ENCODE measurements around the gene PPFIA1. TPM values are rescaled to one million over a fixed set of nuclear protein-coding genes. Genes with fewer than 3 reads are reported as not detected.

Gene PPFIA1
- total and polyA plus RNA-seq, 3 donors from 2014 or later: 110 to 144 (median 125) TPM

- no peaks in the 10 kb centered on the region for H3K4me1 ChIP-seq
- intact Hi-C loops (cut with DNase I; ENCODE audit: low total_unique reads): no loop called here
- no peaks in the 10 kb centered on the region for H3K27me3 ChIP-seq
- 80 to 97% methylated on average over 11 of the region's 11 CpGs for WGBS, 2 donors
- TF ChIP-seq CTCF (IDR thresholded peaks at IDR 0.05) (no peak), POLR2A (IDR thresholded peaks at IDR 0.05) (no peak)
- H3K4me3 ChIP-seq: no peak overlapping the region
- no peak for DNase-seq
- H3K36me3 ChIP-seq (ENCODE audit: low read depth, missing control alignments): no peaks in the 10 kb centered on the region
- no peak overlapping the region for H3K27ac ChIP-seq
- H3K9me3 ChIP-seq: no peaks in the 10 kb centered on the region
Observed at GRCh38 chr11:70427436-70427835, 156.9 kb downstream of the PPFIA1 start.

GRCh38 chr11:70428701-70429427 is 158.4 kb downstream of the PPFIA1 start:
- DNase-seq: no peak
- no peaks in the 10 kb centered on the region for H3K4me1 ChIP-seq
- H3K27me3 ChIP-seq: no peaks in the 10 kb centered on the region
- H3K36me3 ChIP-seq (ENCODE audit: low read depth, missing control alignments): no peaks in the 10 kb centered on the region
- intact Hi-C loops (cut with DNase I; ENCODE audit: low total_unique reads): no loop called here
- no peaks in the 10 kb centered on the region for H3K9me3 ChIP-seq
- no peak for TF ChIP-seq CTCF (IDR thresholded peaks at IDR 0.05)
- no peak overlapping the region for H3K27ac ChIP-seq
- H3K4me3 ChIP-seq: no peak overlapping the region
- 90 to 93% methylated on average over 18 of the region's 18 CpGs for WGBS, 2 donors

GRCh38 chr11:70429428-70429705 is 158.9 kb downstream of the PPFIA1 start:
- intact Hi-C loops (cut with DNase I; ENCODE audit: low total_unique reads): no loop called here
- H3K4me1 ChIP-seq: no peaks in the 10 kb centered on the region
- H3K36me3 ChIP-seq (ENCODE audit: low read depth, missing control alignments): no peaks in the 10 kb centered on the region
- WGBS, 2 donors: 73 to 79% methylated on average over 5 to 8 of the region's 8 CpGs
- H3K9me3 ChIP-seq: no peaks in the 10 kb centered on the region
- TF ChIP-seq POLR2A (IDR thresholded peaks at IDR 0.05) (no peak), CTCF (IDR thresholded peaks at IDR 0.05) (no peak)
- no peak overlapping the region for H3K4me3 ChIP-seq
- H3K27ac ChIP-seq: no peak overlapping the region
- no peaks in the 10 kb centered on the region for H3K27me3 ChIP-seq
- no peak for DNase-seq

GRCh38 chr11:70429724-70430521 is 159.4 kb downstream of the PPFIA1 start:
- Histone ChIP-seq H3K27me3 (no peaks in the 10 kb centered on the region), H3K27ac (no peak overlapping the region), H3K4me1 (no peaks in the 10 kb centered on the region), H3K9me3 (no peaks in the 10 kb centered on the region), H3K36me3 (ENCODE audit: low read depth, missing control alignments) (no peaks in the 10 kb centered on the region), H3K4me3 (no peak overlapping the region)
- intact Hi-C loops (cut with DNase I; ENCODE audit: low total_unique reads): no loop called here
- 89 to 94% methylated on average over 8 to 11 of the region's 11 CpGs for WGBS, 2 donors
- TF ChIP-seq CTCF (IDR thresholded peaks at IDR 0.05) (no peak), POLR2A (IDR thresholded peaks at IDR 0.05) (no peak)
- no peak for DNase-seq

All from testis (tissue), 3 donors.